DMS 273 treated with DMSO at 0.1 percent for 48 hours (cell line): ENCODE results near the gene COL15A1.

Source experiments
- DNase-seq: peaks from one replicate; lab custom pipeline; 2025; lab: John Stamatoyannopoulos, UW

Gene COL15A1

DNA sequence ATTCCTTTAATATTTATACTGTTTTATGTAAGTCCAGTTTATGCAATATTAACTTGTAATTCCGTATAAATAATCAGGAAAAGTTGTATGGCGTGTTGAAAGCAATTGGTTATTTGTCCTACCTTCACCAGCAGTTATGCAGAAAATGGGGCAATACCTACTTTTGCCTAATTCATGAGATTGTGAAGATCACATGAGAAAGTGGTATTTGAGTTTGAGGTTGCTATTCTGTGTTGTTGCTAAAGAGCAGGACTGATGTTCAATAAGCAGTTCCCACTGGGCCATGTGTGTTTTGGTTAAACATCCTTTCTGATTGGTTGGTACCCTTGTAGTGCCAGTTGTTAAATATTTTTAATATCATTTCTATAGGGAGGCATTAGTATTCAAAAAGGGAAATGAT lies 164.4 kb downstream of the COL15A1 start:
- no peak for DNase-seq

DNA sequence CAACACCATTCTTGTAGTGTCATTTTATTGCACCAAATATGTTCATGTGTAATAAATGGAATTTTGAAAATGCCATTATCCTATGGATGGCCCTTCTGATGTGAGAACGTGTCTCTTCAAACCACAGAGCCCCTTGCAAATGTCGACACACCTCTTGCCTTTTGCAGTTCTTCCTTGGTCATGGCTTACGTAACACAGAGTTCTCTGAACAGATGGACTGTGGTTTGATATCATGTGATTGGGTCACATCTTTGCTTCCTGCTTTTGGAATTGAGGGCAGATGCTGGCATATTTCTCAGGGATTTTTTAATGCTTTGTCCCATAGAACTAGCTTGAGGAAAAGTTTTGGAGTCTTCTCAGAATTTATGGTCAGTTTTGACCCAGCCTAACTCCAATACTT lies 165.8 kb downstream of the COL15A1 start:
- DNase-seq, result peak; percentile 62

DNA sequence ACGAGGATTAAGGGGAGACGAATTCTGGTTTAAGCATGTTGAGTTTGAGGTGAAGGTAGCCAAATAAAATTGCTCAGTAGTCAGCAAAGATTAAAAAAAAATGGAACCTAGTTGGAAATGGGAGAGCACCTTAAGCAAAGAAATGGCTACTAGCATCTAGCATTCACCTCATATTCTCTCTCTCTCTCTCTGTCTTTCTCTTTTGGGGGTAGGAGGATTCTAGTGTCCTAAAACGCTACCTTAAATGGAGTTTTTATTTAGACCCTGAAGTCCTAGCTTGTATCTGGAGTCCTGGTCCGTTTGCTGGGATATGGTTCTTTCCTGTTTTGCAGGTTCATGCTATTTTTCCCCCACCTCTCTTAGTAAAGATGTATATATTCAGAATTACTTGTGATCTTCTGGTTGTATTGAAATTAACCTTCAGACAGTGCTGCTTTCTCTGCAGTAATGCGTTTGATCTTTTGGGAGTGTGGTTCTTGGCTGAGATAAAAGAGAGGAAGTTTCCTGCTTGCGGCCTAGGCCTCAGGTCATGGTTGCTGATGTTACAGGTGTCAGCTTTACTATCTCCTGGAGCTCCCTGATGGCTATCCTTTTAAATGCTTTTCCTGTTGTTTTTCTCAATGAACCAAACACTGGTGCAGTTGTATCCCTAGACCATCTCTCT lies 169.2 kb downstream of the COL15A1 start:
- no peak for DNase-seq

DNA sequence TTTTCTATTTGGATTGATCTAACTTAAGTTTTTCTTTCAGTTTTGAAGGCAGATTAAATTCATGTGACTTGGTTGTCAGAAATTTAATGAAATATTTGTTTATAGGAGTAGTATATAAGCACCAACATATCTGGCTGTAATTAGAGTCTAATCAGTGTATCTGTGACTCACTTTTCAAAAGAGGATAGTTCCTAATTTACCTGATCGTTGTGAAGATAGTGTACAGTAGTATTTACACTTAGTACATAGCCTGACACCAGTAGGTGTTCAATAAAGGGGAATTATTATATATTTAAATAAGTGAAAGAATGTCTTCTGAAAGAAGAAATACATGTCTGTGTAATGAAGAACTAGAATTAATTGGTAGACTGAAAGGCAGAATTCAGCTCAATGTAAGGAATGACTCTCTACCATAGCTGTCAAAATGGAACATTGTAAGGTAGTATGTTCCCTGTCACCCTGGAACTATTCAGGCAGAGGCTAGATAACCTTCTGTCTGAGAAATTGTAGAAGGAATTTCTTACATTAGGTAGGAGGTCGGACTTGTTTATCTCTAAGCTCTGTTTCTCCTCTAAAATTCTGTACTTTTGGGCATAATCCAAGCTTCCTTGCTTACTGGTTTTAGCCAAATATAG lies 169.8 kb downstream of the COL15A1 start:
- DNase-seq, result no peak

DNA sequence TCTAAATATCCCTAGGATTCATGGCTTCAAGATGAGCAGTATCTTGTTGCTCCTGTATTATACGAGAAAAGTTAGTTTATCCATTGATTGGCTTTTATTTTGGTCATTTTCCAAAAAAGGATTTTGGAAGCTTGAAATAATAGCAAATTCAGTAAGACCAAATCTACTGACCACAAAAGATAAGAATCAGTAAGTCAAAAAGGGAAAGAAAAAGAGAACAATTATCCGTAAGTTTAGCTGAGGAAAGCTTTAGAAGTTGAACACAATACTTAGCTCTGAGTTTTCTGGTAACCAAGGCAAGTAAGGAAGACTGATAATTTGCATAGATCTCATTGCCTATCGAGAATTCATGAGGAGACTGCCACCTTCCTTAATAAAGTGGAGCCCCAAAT lies 170.3 kb downstream of the COL15A1 start:
- DNase-seq, result no peak

DNA sequence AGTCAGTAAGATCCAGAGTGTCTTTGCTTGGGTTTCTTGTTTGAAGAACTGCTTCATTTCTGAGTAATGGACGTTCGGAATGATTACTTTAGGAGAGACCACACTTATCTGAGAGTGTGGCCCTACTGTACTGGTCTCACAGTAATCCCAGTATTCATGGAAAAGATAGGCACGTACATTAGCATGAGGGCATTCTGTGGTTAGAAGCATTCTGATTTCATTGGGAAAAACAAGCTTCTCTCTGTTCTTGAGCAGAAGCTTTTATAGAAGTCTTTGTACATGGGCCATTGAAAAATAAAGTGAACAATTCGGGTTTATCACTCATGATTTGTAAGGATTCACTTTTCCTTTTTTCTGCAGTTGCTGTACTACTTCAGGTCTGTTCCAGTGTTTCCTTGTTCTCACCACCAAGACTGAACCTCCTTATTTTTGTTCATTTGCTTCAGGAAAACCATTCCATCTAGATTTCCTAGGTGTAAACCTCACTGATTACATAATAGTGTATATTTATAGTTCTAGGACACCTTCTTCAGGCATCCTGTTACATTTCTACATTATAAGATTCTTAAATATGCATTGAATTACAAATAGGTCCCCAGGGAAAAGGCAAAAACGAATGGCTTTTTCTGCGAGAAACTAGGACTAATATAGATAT lies 171.3 kb downstream of the COL15A1 start:
- DNase-seq, result no peak

DNA sequence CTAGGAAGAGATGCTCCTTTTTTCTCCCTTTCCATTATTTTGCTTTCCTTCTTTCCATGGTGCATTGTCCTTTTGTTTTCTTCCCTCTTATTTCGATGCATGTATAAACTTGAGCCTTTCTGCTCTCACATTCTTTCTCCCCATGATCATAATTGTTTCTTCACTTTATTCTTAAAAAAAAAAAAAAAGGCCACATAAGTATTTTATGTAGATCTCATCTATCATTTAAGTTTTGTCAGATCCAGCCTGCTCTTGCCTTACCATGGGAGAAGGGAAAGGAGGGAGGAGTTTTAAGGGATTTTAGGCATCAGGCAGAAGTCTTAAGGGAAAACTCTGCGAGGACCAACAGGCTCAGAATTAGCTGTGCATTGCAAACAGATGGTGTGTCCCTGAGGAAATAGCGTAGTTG lies 172.3 kb downstream of the COL15A1 start:
- DNase-seq, result peak; percentile 69

DNA sequence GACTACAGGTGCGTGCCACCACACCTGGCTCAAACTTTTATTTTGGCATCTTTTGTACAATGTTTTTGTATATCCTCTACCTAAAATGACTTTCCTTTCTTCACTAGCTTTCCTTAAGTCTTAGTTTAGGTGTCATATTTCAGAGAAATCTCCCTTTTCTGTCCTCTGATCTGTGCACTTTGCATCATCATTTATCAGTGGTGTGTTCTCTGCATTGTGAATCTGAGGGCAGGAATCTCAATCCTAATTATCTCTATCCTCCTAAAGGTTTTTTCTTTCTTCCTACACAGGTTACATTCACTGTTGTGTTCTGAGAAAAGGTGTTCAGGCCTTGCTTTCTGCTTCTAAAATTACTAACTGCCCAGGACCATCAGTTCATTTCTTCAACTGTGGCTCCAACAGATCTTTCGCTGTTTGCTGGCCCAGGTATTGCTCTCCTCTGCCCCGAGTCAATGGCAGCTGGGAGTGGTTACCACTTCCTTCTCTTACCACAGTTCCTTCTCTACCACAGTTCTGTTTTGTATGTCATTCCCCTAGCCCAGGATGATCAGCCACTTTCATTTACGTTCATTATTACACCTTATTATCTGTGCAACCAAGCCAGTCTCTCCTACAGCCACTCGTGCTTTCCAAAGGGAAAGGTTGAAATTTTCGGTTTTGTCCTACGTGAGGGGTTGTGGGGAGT lies 175.2 kb downstream of the COL15A1 start:
- no peak for DNase-seq

DNA sequence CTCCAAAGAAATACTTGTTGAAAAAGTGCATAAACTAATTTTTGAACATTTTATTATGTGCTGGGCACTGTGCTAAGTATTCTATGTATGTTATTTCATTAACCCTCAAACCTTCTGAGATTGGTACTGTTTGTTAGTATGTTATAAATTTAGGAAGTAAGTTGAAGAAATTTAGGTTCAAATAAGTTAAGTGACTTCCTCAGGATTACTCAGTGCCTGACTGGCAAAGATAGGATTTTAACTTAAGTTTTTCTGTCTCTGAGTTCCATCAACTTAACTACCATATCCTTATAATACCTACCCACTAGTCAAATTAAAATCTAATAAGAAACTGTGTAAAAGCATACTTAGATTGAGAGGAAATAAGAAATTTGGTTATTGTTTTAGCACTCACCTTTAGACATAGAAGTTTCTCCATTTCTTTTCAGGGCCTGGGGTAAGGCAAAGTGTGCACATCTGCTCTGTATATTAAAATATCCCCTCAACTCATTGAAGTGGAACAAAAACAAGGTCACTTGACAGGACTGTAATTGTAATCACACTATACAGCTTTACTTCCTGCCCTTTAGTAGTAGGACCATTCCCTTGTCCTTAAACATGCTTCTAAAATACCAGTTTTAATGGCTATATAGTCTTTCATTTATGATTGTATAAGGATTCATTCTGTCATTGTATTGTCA lies 176.4 kb downstream of the COL15A1 start:
- DNase-seq, result no peak
